ENCODE results near the gene ATG9A. TPM values are rescaled to one million over a fixed set of nuclear protein-coding genes. Genes with fewer than 3 reads are reported as not detected.

Gene ATG9A
- polyA plus RNA-seq, 1 experiment, result 84.3 TPM

DNA sequence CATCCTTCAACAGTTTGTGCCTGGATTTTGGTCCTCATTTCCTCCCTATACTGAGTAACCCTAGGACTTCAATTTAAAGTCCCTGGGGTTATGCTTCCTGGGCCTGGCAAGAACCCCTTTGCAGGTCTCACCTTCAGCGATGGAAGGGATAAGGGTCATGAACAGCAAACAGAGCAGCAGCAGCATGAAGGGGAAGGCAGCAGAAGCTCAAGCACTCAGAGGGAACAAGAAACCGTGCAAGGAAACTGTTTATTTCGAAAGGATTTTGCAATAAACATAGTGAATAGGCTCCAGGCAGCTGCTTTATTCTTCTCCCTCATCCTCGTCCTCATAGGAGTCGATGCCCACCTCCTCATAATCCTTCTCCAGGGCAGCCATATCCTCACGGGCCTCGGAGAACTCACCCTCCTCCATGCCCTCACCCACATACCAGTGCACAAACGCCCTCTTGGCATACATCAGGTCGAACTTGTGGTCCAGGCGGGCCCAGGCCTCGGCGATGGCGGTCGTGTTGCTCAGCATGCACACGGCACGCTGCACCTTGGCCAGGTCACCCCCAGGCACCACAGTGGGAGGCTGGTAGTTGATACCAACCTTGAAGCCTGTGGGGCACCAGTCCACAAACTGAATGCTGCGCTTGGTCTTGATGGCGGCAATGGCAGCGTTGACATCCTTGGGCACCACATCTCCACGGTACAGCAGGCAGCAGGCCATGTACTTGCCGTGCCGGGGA is 20.8 kb upstream of the ATG9A start:
- Histone ChIP-seq H3K27ac (ENCODE audit: low read depth, low read length) (peak overlapping the region; percentile 90), H3K27me3 (ENCODE audit: control insufficient read depth, insufficient read depth, low read length) (peaks cover 6% of the 10 kb centered on the region), H3K9me3 (ENCODE audit: control insufficient read depth, insufficient read depth, low read length) (no peaks in the 10 kb centered on the region; the same call in 1 of the 2 replicates), H3K4me3 (ENCODE audit: low read depth, low read length) (no peak overlapping the region)
- POLR2A ChIA-PET, result interaction anchor here (0.6 to 1.6 kb wide), 5 partner anchors 29 to 178 kb away, joined by 3 to 9 read pairs (median 5); partner anchors contain the start of genes ABCB6 and DNAJB2
- CTCF ChIA-PET, result interaction anchor here (1.0 to 3.5 kb wide), 6 partner anchors 28 to 79 kb away, joined by 3 to 24 read pairs (median 16); partner anchors contain the start of gene DNAJB2
- DNase-seq (ENCODE audit: low read depth, low spot score), result no peak
- no peak for TF ChIP-seq CTCF (IDR thresholded peaks at IDR 0.05; ENCODE audit: low read depth, low read length)

DNA sequence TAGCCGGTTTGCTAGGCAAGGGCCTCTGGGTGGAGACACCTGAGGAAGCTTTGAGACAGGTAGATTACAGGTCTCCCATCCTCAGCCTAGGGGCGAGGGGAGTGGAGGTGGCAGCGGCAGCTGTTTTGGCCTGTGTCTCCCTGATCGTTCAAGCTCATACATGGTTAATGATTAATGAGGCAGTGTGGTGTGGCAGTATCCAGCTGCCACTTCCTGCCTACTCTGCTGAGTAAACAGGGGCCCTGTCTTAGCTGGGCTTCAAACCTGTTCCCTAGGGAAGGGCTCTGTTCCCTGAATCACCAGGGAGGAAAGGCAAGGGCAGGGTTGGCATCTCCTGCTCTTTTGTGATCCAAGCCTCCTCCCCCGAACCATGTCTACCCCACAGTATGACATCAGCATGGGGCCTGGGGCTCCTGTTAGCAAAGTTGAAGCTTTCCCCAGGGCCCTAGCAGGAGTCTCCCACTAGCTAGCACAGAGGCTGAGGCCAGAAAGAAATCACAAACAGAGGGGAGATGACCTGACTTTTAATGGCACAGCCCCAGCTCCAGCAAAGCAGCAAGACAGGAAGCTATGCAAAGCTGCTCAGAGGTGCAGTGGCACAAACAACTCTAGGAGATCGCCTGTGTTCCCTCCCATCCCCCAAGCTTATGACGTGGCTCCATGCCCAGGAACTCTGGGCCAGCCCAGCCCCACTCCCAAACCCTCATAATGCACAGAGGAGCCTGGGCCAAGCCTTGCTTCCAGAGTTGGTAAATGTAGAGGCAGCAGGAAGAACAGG is 20.0 kb upstream of the ATG9A start:
- Histone ChIP-seq H3K27ac (ENCODE audit: low read depth, low read length) (peak overlapping the region; percentile 90), H3K27me3 (ENCODE audit: control insufficient read depth, insufficient read depth, low read length) (peaks cover 4% of the 10 kb centered on the region), H3K9me3 (ENCODE audit: control insufficient read depth, insufficient read depth, low read length) (no peaks in the 10 kb centered on the region; the same call in 1 of the 2 replicates), H3K4me3 (ENCODE audit: low read depth, low read length) (no peak overlapping the region)
- POLR2A ChIA-PET, result interaction anchor here (0.6 to 1.6 kb wide), 6 partner anchors 30 to 177 kb away, joined by 3 to 9 read pairs (median 4); partner anchors contain the start of genes ABCB6 and DNAJB2
- no peak for TF ChIP-seq CTCF (IDR thresholded peaks at IDR 0.05; ENCODE audit: low read depth, low read length)
- CTCF ChIA-PET, result interaction anchor here (1.0 to 3.5 kb wide), 6 partner anchors 25 to 78 kb away, joined by 3 to 24 read pairs (median 10); partner anchors contain the start of gene DNAJB2
- DNase-seq (ENCODE audit: low read depth, low spot score), result peak; percentile 39

DNA sequence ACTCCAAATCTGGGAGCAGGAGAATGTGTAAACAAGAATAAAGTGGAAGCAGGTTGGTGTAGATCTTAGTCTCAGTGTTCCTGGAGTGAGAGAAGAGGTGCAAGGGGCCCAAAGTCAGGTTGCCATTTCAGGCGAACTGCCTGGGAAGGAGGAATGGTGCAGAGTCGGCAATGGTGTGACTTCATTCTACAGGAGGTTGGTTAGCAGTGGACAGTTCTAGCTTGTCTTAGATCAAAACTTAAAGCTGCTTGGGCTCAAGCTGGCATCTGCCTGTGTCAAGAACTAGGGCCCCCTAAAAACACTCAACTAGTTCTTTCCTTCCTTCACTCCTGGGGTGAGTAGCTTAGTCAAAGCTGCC is 19.4 kb upstream of the ATG9A start:
- CTCF ChIA-PET, result interaction anchor here (1.5 to 3.5 kb wide), 4 partner anchors 25 to 47 kb away, joined by 5 to 24 read pairs (median 15); partner anchors contain the start of gene DNAJB2
- peak overlapping the region; percentile 90 for H3K27ac ChIP-seq (ENCODE audit: low read depth, low read length)
- no peak overlapping the region for H3K4me3 ChIP-seq (ENCODE audit: low read depth, low read length)
- POLR2A ChIA-PET, result interaction anchor here (0.8 to 1.6 kb wide), 2 partner anchors 30 to 43 kb away, joined by 3 to 9 read pairs; partner anchors contain the start of gene ABCB6
- no peak for DNase-seq (ENCODE audit: low read depth, low spot score)
- H3K27me3 ChIP-seq (ENCODE audit: control insufficient read depth, insufficient read depth, low read length), result no peaks in the 10 kb centered on the region
- TF ChIP-seq CTCF (IDR thresholded peaks at IDR 0.05; ENCODE audit: low read depth, low read length), result no peak
- H3K9me3 ChIP-seq (ENCODE audit: control insufficient read depth, insufficient read depth, low read length), result no peaks in the 10 kb centered on the region; the same call in 1 of the 2 replicates

GRCh38 chr2:219247678-219248642 is 18.5 kb upstream of the ATG9A start:
- POLR2A ChIA-PET, result interaction anchor here (0.6 kb wide), 1 partner anchor 40 kb away, joined by 3 read pairs; no protein-coding TSS in a partner anchor
- no peak for DNase-seq (ENCODE audit: low read depth, low spot score)
- CTCF ChIA-PET, result interaction anchor here (1.3 to 3.5 kb wide), 5 partner anchors 26 to 128 kb away, joined by 5 to 24 read pairs (median 7); partner anchors contain the start of gene DNAJB2
- Histone ChIP-seq H3K27ac (ENCODE audit: low read depth, low read length) (peak overlapping the region; percentile 90), H3K27me3 (ENCODE audit: control insufficient read depth, insufficient read depth, low read length) (no peaks in the 10 kb centered on the region), H3K9me3 (ENCODE audit: control insufficient read depth, insufficient read depth, low read length) (no peaks in the 10 kb centered on the region; the same call in 1 of the 2 replicates), H3K4me3 (ENCODE audit: low read depth, low read length) (no peak overlapping the region)
- TF ChIP-seq CTCF (IDR thresholded peaks at IDR 0.05; ENCODE audit: low read depth, low read length), result no peak

Data from AG04450 (cell line).